SK-N-SH (cell line): Measurements from ENCODE around the gene ETS2. TPM values are rescaled to one million over a fixed set of nuclear protein-coding genes. Genes with fewer than 3 reads are reported as not detected.

Source experiments
- CTCF ChIA-PET: fragments of 300-600, 350-600 bp; formaldehyde crosslinking; extraction: SDS; loops from one replicate; lab custom pipeline; 2021; lab: Yijun Ruan, JAX
- POLR2A ChIA-PET: fragments of 350-600 bp; sonication (Branson Sonifier 250); formaldehyde crosslinking; extraction: SDS; loops from one replicate; lab custom pipeline; 2020; ENCODE audit warnings: antibody characterized with exemption, inconsistent platforms; lab: Yijun Ruan, JAX
- DNase-seq: peaks from one replicate; pipeline ENCODE4 v3.0.0; 2012
- H2AFZ ChIP-seq: fragments of 200-600 bp; sonication (generic); 2 replicates; pipeline ENCODE4 v1.8.1; 2016; ENCODE audit warnings: antibody characterized with exemption, mild to moderate bottlenecking, low read depth
- H3F3A ChIP-seq: fragments of 200-600 bp; sonication (generic); replicated peaks from 2 replicates; pipeline ENCODE3; 2016; ENCODE audit warnings: antibody characterized with exemption, mild to moderate bottlenecking; ENCODE audit not compliant: insufficient read depth
- H3K27ac ChIP-seq, 2 experiments: fragments of 200-500 bp in 1 of 2; fragments of 200-600 bp in 1 of 2; sonication (Bioruptor generic) in 1 of 2; sonication (generic), shearing (Covaris generic) in 1 of 2; 2 replicates each; pipeline versions ENCODE4 v1.5.1 to v1.6.1; 2014 to 2016; ENCODE audit warnings: low read depth in 2 of 2, inconsistent platforms in 1 of 2, low read length in 1 of 2, mild to moderate bottlenecking in 1 of 2, mixed read lengths in 1 of 2
- H3K27me3 ChIP-seq: fragments of 200-600 bp; sonication (generic), shearing (Covaris generic); 2 replicates; pipeline ENCODE4 v1.6.1; 2016; ENCODE audit warnings: mixed run types; ENCODE audit not compliant: insufficient read depth
- H3K36me3 ChIP-seq, 2 experiments: fragments of 200-500 bp in 1 of 2; fragments of 200-600 bp in 1 of 2; sonication (Bioruptor generic) in 1 of 2; sonication (generic) in 1 of 2; replicated peaks in 1 of 2; 2 replicates each; pipeline versions ENCODE3 to v1.5.1; 2014 to 2016; ENCODE audit warnings: low read length in 1 of 2, mild to moderate bottlenecking in 1 of 2; ENCODE audit not compliant: insufficient read depth in 2 of 2, control insufficient read depth in 1 of 2
- H3K4me1 ChIP-seq, 2 experiments: fragments of 200-500 bp in 1 of 2; fragments of 200-600 bp in 1 of 2; sonication (Bioruptor generic) in 1 of 2; sonication (generic), shearing (Covaris generic) in 1 of 2; 2 replicates each; pipeline versions ENCODE4 v1.5.1 to v1.6.1; 2014 to 2016; ENCODE audit warnings: low read depth in 1 of 2, low read length in 1 of 2, mixed run types in 1 of 2; ENCODE audit not compliant: insufficient read depth in 2 of 2, control insufficient read depth in 1 of 2
- H3K4me2 ChIP-seq: fragments of 200-600 bp; sonication (generic), shearing (Covaris generic); 2 replicates; pipeline ENCODE4 v1.6.1; 2017; ENCODE audit warnings: mixed run types
- H3K4me3 ChIP-seq, 2 experiments: fragments of 200-500 bp in 1 of 2; fragments of 200-600 bp in 1 of 2; sonication (Bioruptor generic) in 1 of 2; sonication (generic), shearing (Covaris generic) in 1 of 2; 2 replicates each; pipeline versions ENCODE4 v1.5.1 to v1.8.1; 2014 to 2016; ENCODE audit warnings: low read depth in 2 of 2, inconsistent platforms in 1 of 2, low read length in 1 of 2, mild to moderate bottlenecking in 1 of 2, mixed read lengths in 1 of 2, moderate library complexity in 1 of 2
- H3K79me2 ChIP-seq: fragments of 200-600 bp; sonication (generic); 2 replicates; pipeline ENCODE4 v1.8.1; 2017; ENCODE audit warnings: mild to moderate bottlenecking; ENCODE audit not compliant: insufficient read depth
- H3K9ac ChIP-seq: fragments of 200-600 bp; sonication (generic); 2 replicates; pipeline ENCODE4 v1.6.1; 2017; ENCODE audit warnings: mixed run types
- H3K9me2 ChIP-seq: fragments of 200-600 bp; sonication (generic); 2 replicates; pipeline ENCODE4 v1.6.1; 2017; ENCODE audit warnings: mixed run types
- H3K9me3 ChIP-seq: fragments of 200-600 bp; sonication (generic); 2 replicates; pipeline ENCODE4 v1.6.1; 2017; ENCODE audit warnings: mixed run types, mild to moderate bottlenecking, moderate library complexity
- H4K20me1 ChIP-seq: fragments of 200-600 bp; sonication (generic); 2 replicates; pipeline ENCODE4 v1.6.1; 2017; ENCODE audit warnings: mild to moderate bottlenecking, mixed run types; ENCODE audit not compliant: insufficient read depth
- CTCF ChIP-seq: fragments of 200-600 bp; sonication (generic); IDR thresholded peaks from 2 replicates; pipeline ENCODE4 v1.6.1; 2017; ENCODE audit warnings: antibody characterized with exemption, mild to moderate bottlenecking, moderate library complexity
- EP300 ChIP-seq, 2 experiments: IDR thresholded peaks; 2 replicates each; pipeline versions ENCODE4 v1.4.0 to v1.6.1; 2012; ENCODE audit warnings: borderline replicate concordance in 1 of 2, low read depth in 1 of 2, low read length in 1 of 2
- FOSL2 ChIP-seq: IDR thresholded peaks from 2 replicates; pipeline ENCODE4 v1.4.0; 2012; ENCODE audit warnings: low read depth, mild to moderate bottlenecking, moderate library complexity, borderline replicate concordance
- FOXM1 ChIP-seq: IDR thresholded peaks from 2 replicates; pipeline ENCODE4 v1.4.0; 2012; ENCODE audit warnings: low read depth, mild to moderate bottlenecking
- JUND ChIP-seq: IDR thresholded peaks from 2 replicates; pipeline ENCODE4 v1.4.0; 2012
- MAX ChIP-seq: IDR thresholded peaks from 2 replicates; pipeline ENCODE4 v1.4.0; 2012; ENCODE audit warnings: low read depth
- MEF2A ChIP-seq: IDR thresholded peaks from 2 replicates; pipeline ENCODE4 v1.4.0; 2012; ENCODE audit warnings: low read depth, borderline replicate concordance
- NFIC ChIP-seq: IDR thresholded peaks from 2 replicates; pipeline ENCODE4 v1.4.0; 2012; ENCODE audit warnings: borderline replicate concordance
- PBX3 ChIP-seq: IDR thresholded peaks from 2 replicates; pipeline ENCODE4; 2012
- POLR2AphosphoS5 ChIP-seq: IDR thresholded peaks from 2 replicates; pipeline ENCODE4 v1.6.1; 2012; ENCODE audit warnings: low read depth, low read length
- RAD21 ChIP-seq: IDR thresholded peaks from 2 replicates; pipeline ENCODE4 v1.6.1; 2012; ENCODE audit warnings: mild to moderate bottlenecking, low read length
- RXRA ChIP-seq: IDR thresholded peaks from 2 replicates; pipeline ENCODE4 v1.4.0; 2012; ENCODE audit warnings: low read depth, mild to moderate bottlenecking, borderline replicate concordance
- TAF1 ChIP-seq: IDR thresholded peaks from 2 replicates; pipeline ENCODE4 v1.6.1; 2012; ENCODE audit warnings: low read depth, mild to moderate bottlenecking, low read length, moderate library complexity, borderline replicate concordance
- TCF12 ChIP-seq: IDR thresholded peaks from 2 replicates; pipeline ENCODE4 v1.4.0; 2012
- TEAD4 ChIP-seq: IDR thresholded peaks from 2 replicates; pipeline ENCODE4 v1.4.0; 2012; ENCODE audit warnings: mild to moderate bottlenecking, borderline replicate concordance; ENCODE audit not compliant: insufficient read depth
- USF1 ChIP-seq: IDR thresholded peaks from 2 replicates; pipeline ENCODE4 v1.4.0; 2012; ENCODE audit warnings: low read depth, borderline replicate concordance
- USF2 ChIP-seq: fragments of 150-350 bp; IDR thresholded peaks from 2 replicates; pipeline ENCODE4 v1.6.1; 2017; ENCODE audit warnings: antibody characterized with exemption, low read length, low read depth, borderline replicate concordance
- YY1 ChIP-seq: IDR thresholded peaks from 2 replicates; pipeline ENCODE4 v1.4.0; 2012; ENCODE audit warnings: low read depth, mild to moderate bottlenecking
- ZBTB33 ChIP-seq: IDR thresholded peaks from 2 replicates; pipeline ENCODE4 v1.4.0; 2012; ENCODE audit warnings: low read depth, borderline replicate concordance
- WGBS: methylation state at CpG from one replicate; pipeline ENCODE4 v1.1.6; 2017; ENCODE audit warnings: low lambda C conversion rate; 5-methylcytosine and 5-hydroxymethylcytosine counted together
- polyA plus RNA-seq, 3 experiments: library from polyadenylated mRNA; depleted of rRNA; stranded (reverse); fragments of >200 nt; gene quantifications; 2 replicates each; pipeline ENCODE4 v1.2.3, GENCODE V29; 2012

Gene ETS2
- polyA plus RNA-seq, 1 of the 3 experiments (the other 2 are of a cell fraction) = 16.3 TPM

- Histone ChIP-seq H3K9ac (peak overlapping the region; percentile 56), H3K4me1 (peaks cover 0 to 29% of the 10 kb centered on the region in 2 experiments)
- POLR2A ChIA-PET = no interaction called here
These were observed 33.9 kb downstream of the ETS2 start for GRCh38 chr21:38839328-38840286.

More at GRCh38 chr21:38839328-38840286, 33.9 kb downstream of the ETS2 start:
- peak overlapping the region in 1 of 2 experiments; percentile 93; a peak in 3 of 4 replicates for H3K27ac ChIP-seq
- TF ChIP-seq ZBTB33 (peak; percentile 72; the same call in 1 of the 2 replicates), CTCF (no peak), USF2 (no peak), YY1 (peak; percentile 55; the same call in 1 of the 2 replicates), MAX (peak; percentile 45; the same call in 1 of the 2 replicates), FOXM1 (peak; percentile 80; the same call in 1 of the 2 replicates), FOSL2 (peak; percentile 92), TCF12 (peak; percentile 89), RXRA (peak; percentile 85; the same call in 1 of the 2 replicates), POLR2AphosphoS5 (no peak), TEAD4 (peak; percentile 83), NFIC (peak; percentile 90), JUND (peak; percentile 94), PBX3 (peak; percentile 76), MEF2A (peak; percentile 85), TAF1 (no peak), USF1 (0 out of 2 replicates have a peak, but pooled peaks have one; percentile 21), RAD21 (no peak), EP300 (IDR thresholded peaks at IDR 0.05; ENCODE audit: borderline replicate concordance in 1 of 2, low read depth in 1 of 2, low read length in 1 of 2) (peak in 1 of 2 experiments; percentile 92; a peak in 2 of 4 replicates)
- TF ChIP-seq, all 33 proteins: peak for 14
- H3K27me3 ChIP-seq = no peaks in the 10 kb centered on the region
- CTCF ChIA-PET = no interaction called here
- H4K20me1 ChIP-seq = no peaks in the 10 kb centered on the region
- H3K9me3 ChIP-seq = no peaks in the 10 kb centered on the region
- H3K4me3 ChIP-seq = no peak overlapping the region
- 52% methylated on average over 8 of the region's 9 CpGs for WGBS
- H3K36me3 ChIP-seq = no peaks in the 10 kb centered on the region
- H3K9me2 ChIP-seq = no peaks in the 10 kb centered on the region
- peak overlapping the region; percentile 38; the same call in 1 of the 2 replicates for H3K4me2 ChIP-seq
- H3K79me2 ChIP-seq = no peaks in the 10 kb centered on the region
- H2AFZ ChIP-seq = no peak overlapping the region
- DNase-seq = no peak
- peaks cover 38% of the 10 kb centered on the region for H3F3A ChIP-seq
